Cardiac septum (tissue), 1 donor: ENCODE results near the gene MEAF6. TPM values are rescaled to one million over a fixed set of nuclear protein-coding genes. Genes with fewer than 3 reads are reported as not detected.

Experiments used
- DNase-seq: peaks from one replicate; pipeline ENCODE4 v3.0.0-alpha.2; 2020; ENCODE audit warnings: low spot score
- intact Hi-C: fragments of 100-400 bp; cut with DNase I; formaldehyde crosslinking; loops from one replicate; pipeline ENCODE4 v1.14.0; 2022
- total RNA-seq: library from RNA; stranded (reverse); fragmentation: NEBNext Ultra II Directional; extraction: Animal tissue kit (Norgen Biotek cat#: 25700); gene quantifications from one replicate; pipeline ENCODE4 v1.2.1, GENCODE V29; 2021
- donor health status: DM: no; HTN: no; CAD: no.

MEAF6 gene
- total RNA-seq, 1 donor from 2014 or later, result 40.1 TPM

GRCh38 chr1:37476460-37477197 is 37.9 kb downstream of the MEAF6 start:
- intact Hi-C loops, result no loop called here
- DNase-seq, result no peak

- intact Hi-C loops, result no loop called here
- DNase-seq, result no peak
Observed at GRCh38 chr1:37476087-37476452, 38.5 kb downstream of the MEAF6 start.

- DNase-seq, result no peak
- intact Hi-C loops, result no loop called here
Observed at GRCh38 chr1:37475380-37476086, 39.0 kb downstream of the MEAF6 start.

GRCh38 chr1:37474697-37475379 is 39.7 kb downstream of the MEAF6 start:
- intact Hi-C loops, result loop anchor here (5.0 kb wide), 1 partner anchor 217 kb away; the partner anchor contains the start of gene CDCA8

GRCh38 chr1:37474046-37474696 is 40.4 kb downstream of the MEAF6 start, which contains the start of gene ZC3H12A:
ZC3H12A (plus strand) TSS chr1:37474580; CDS start chr1:37475497, 917 bp downstream.
- intact Hi-C loops, result loop anchor here (5.0 kb wide), 1 partner anchor 218 kb away; the partner anchor contains the start of gene CDCA8
- DNase-seq, result peak; percentile 95

More at GRCh38 chr1:37474697-37475379, 39.7 kb downstream of the MEAF6 start:
- no peak for DNase-seq

- no peak for DNase-seq
- intact Hi-C loops, result loop anchor here (5.0 kb wide), 1 partner anchor 219 kb away; the partner anchor contains the start of gene CDCA8
Observed at GRCh38 chr1:37473431-37474045, 41.0 kb downstream of the MEAF6 start.

GRCh38 chr1:37472994-37473393 is 41.6 kb downstream of the MEAF6 start:
- intact Hi-C loops, result loop anchor here (5.0 kb wide), 1 partner anchor 219 kb away; the partner anchor contains the start of gene CDCA8

GRCh38 chr1:37472281-37472680 is 42.3 kb downstream of the MEAF6 start:
- intact Hi-C loops, result loop anchor here (5.0 kb wide), 1 partner anchor 220 kb away; the partner anchor contains the start of gene CDCA8
- DNase-seq, result no peak

More at GRCh38 chr1:37472994-37473393, 41.6 kb downstream of the MEAF6 start:
- no peak for DNase-seq

- intact Hi-C loops, result loop anchor here (5.0 kb wide), 1 partner anchor 221 kb away; the partner anchor contains the start of gene CDCA8
- peak; percentile 89 for DNase-seq
Observed at GRCh38 chr1:37471345-37472231, 43.0 kb downstream of the MEAF6 start.

GRCh38 chr1:37469386-37469785 is 45.2 kb downstream of the MEAF6 start:
- intact Hi-C loops, result no loop called here
- no peak for DNase-seq

GRCh38 chr1:37468037-37468436 is 46.5 kb downstream of the MEAF6 start:
- intact Hi-C loops, result no loop called here
- DNase-seq, result no peak

GRCh38 chr1:37465593-37466517 is 48.7 kb downstream of the MEAF6 start:
- intact Hi-C loops, result no loop called here

GRCh38 chr1:37464443-37464842 is 50.1 kb downstream of the MEAF6 start:
- intact Hi-C loops, result no loop called here
- DNase-seq, result no peak

More at GRCh38 chr1:37465593-37466517, 48.7 kb downstream of the MEAF6 start:
- no peak for DNase-seq

GRCh38 chr1:37461698-37462436 is 52.7 kb downstream of the MEAF6 start:
- no peak for DNase-seq
- intact Hi-C loops, result no loop called here

- no peak for DNase-seq
- intact Hi-C loops, result loop anchor here (10.0 kb wide), 1 partner anchor 146 kb away; no protein-coding TSS in a partner anchor
Observed at GRCh38 chr1:37458551-37458950, 56.0 kb downstream of the MEAF6 start.

- intact Hi-C loops, result loop anchor here (10.0 kb wide), 1 partner anchor 148 kb away; no protein-coding TSS in a partner anchor
- DNase-seq, result no peak
Observed at GRCh38 chr1:37456614-37457013, 58.0 kb downstream of the MEAF6 start.
